HepG2 (cell line): ENCODE results near the gene WBP1. TPM values are rescaled to one million over a fixed set of nuclear protein-coding genes. Genes with fewer than 3 reads are reported as not detected.

ENCODE experiments used
- CENPT ChIP-seq: sonication (generic); formaldehyde crosslinking; IDR thresholded peaks from 2 replicates; pipeline ENCODE4 v1.8.0; 2022; ENCODE audit warnings: low read depth, mild to moderate bottlenecking, moderate library complexity, missing genetic modification reagents
- HNF4G ChIP-seq, 2 experiments: sonication (generic) in 1 of 2; formaldehyde crosslinking in 1 of 2; IDR thresholded peaks; 2 replicates each; pipeline versions ENCODE4 v1.4.0 to v1.6.1; 2011 to 2020; ENCODE audit warnings: borderline replicate concordance in 2 of 2, low read depth in 2 of 2, mild to moderate bottlenecking in 2 of 2, low read length in 1 of 2, missing genetic modification reagents in 1 of 2, moderate library complexity in 1 of 2
- PCBP1 ChIP-seq: fragments of 200-400 bp; formaldehyde crosslinking; IDR thresholded peaks from 2 replicates; pipeline ENCODE4 v1.6.1; 2017; ENCODE audit warnings: mild to moderate bottlenecking, low read depth, low read length, borderline replicate concordance
- RFX5 ChIP-seq: IDR thresholded peaks from 2 replicates; pipeline ENCODE4 v1.6.1; 2011; ENCODE audit warnings: low read depth, low read length, improper control_type of control experiment
- TEAD2 ChIP-seq: sonication (generic); formaldehyde crosslinking; IDR thresholded peaks from 2 replicates; pipeline ENCODE4 v1.9.0; 2021; ENCODE audit warnings: missing genetic modification reagents
- TOPORS ChIP-seq: sonication (generic); formaldehyde crosslinking; IDR thresholded peaks from 2 replicates; pipeline ENCODE4 v1.8.0; 2023; ENCODE audit warnings: mild to moderate bottlenecking, missing genetic modification reagents
- ZC3H13 ChIP-seq: sonication (generic); formaldehyde crosslinking; IDR thresholded peaks from 2 replicates; pipeline ENCODE4 v1.8.1; 2023; ENCODE audit warnings: mild to moderate bottlenecking, missing genetic modification reagents, moderate library complexity
- ZNF17 ChIP-seq: sonication (generic); formaldehyde crosslinking; IDR thresholded peaks from 2 replicates; pipeline ENCODE4 v1.5.0; 2020; ENCODE audit warnings: mild to moderate bottlenecking, missing genetic modification reagents
- ZNF350 ChIP-seq: sonication (generic); formaldehyde crosslinking; IDR thresholded peaks from 2 replicates; pipeline ENCODE4 v1.4.0; 2020; ENCODE audit warnings: mild to moderate bottlenecking, low read depth, missing genetic modification reagents, borderline replicate concordance
- ZNF775 ChIP-seq: sonication (generic); formaldehyde crosslinking; IDR thresholded peaks from 2 replicates; pipeline ENCODE4 v1.4.0; 2020; ENCODE audit warnings: missing genetic modification reagents, mild to moderate bottlenecking, moderate library complexity, borderline replicate concordance
- ZNF878 ChIP-seq: sonication (generic); formaldehyde crosslinking; IDR thresholded peaks from 2 replicates; pipeline ENCODE4 v1.8.1; 2023; ENCODE audit warnings: mild to moderate bottlenecking, missing genetic modification reagents, moderate library complexity
- polyA plus RNA-seq, 8 experiments: library from polyadenylated mRNA; depleted of rRNA in 3 of 8; stranded (reverse) in 7 of 8; unstranded in 1 of 8; fragments of >200 nt; fragmentation: Illumina TruSeq in 4 of 8; extraction: Trizol in 4 of 8; gene quantifications; 2 replicates each; pipeline versions ENCODE4 v1.2.1 to v1.2.3, GENCODE V29; 2011 to 2016; ENCODE audit warnings: low read depth in 4 of 8, missing spikeins in 1 of 8, mixed read lengths in 1 of 8; ENCODE audit not compliant: insufficient read depth in 1 of 8
- total RNA-seq, 5 experiments: library from RNA; depleted of rRNA; stranded (reverse); fragments of >200 nt; fragmentation: Illumina TruSeq; extraction: Trizol; gene quantifications; 2 replicates each; pipeline ENCODE4 v1.2.3, GENCODE V29; 2016; ENCODE audit warnings: low read depth in 1 of 5
- TF ChIP-seq, protein P1 (sequence below): sonication (generic); formaldehyde crosslinking; IDR thresholded peaks from 2 replicates; pipeline ENCODE4 v1.5.0; 2020; ENCODE audit warnings: mild to moderate bottlenecking, missing genetic modification reagents, borderline replicate concordance
- TF ChIP-seq, protein P2 (sequence below): sonication (generic); formaldehyde crosslinking; IDR thresholded peaks from 2 replicates; pipeline ENCODE4 v1.8.1; 2023; ENCODE audit warnings: mild to moderate bottlenecking, inconsistent platforms, moderate library complexity, missing genetic modification reagents, borderline replicate concordance
- TF ChIP-seq, protein P3 (sequence below): IDR thresholded peaks from 2 replicates; pipeline ENCODE4 v1.6.1; 2016; ENCODE audit warnings: low read depth, control low read depth
- TF ChIP-seq, protein P4 (sequence below): sonication (generic); formaldehyde crosslinking; IDR thresholded peaks from 2 replicates; pipeline ENCODE4 v1.8.0; 2023; ENCODE audit warnings: mild to moderate bottlenecking, missing genetic modification reagents

The WBP1 gene
- total and polyA plus RNA-seq, 2 of the 13 experiments (the other 11 are each of a cell fraction or from before 2014, with no cell fraction given): 38.8 to 85.7 TPM

DNA sequence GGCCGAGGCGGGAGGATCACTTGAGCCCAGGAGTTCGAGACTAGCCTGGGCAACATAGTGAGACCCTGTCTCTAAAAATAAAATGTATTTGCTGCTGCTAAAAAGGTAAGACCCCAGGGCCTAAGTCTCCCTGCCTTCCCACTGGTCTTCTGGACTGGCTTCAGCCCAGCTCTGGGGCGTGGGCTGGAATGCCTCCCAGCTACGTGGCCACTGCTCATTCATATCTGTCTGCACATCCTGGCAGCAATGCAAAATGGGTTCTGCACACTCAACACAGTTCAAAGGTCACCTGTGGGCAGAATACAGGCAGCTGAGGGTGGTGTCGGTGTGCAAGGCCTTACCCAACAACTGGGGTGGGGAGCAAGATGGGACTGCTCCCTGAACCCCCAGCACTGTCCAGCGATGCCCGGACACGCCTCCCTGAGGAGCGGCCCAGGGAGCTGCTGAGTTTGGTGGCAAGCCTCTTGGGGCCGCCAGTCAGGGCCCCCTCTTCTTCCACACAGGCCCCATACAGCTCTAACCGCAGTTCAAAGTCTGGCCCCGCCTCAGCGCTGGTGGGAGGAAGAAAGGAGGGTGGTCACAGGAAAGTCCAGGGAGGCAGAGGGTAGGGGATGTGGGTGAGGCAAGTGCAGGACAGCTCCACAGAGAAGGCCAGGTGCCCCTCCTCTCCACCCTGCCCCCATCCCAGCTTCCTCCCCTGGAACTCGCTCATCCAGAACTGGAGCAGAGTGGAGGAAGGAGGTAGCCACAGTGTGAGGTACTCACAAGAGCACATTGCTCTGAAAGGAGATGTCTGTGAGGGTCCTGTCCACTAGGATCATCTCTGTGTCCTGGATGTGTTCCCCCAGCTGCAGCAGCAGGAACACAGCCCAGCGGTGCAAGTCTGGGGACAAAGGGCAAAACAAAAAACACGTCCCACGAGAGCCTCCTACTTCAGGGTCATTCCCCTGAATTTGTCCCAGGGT lies 28.5 kb upstream of the WBP1 start (continued):
- TF ChIP-seq PCBP1: peak; percentile 94
- TF ChIP-seq CENPT (CRISPR knock-in tag): no peak; the same call in 1 of the 2 replicates
- no peak; the same call in 1 of the 2 replicates for TF ChIP-seq RFX5
- TF ChIP-seq, protein P1, sequence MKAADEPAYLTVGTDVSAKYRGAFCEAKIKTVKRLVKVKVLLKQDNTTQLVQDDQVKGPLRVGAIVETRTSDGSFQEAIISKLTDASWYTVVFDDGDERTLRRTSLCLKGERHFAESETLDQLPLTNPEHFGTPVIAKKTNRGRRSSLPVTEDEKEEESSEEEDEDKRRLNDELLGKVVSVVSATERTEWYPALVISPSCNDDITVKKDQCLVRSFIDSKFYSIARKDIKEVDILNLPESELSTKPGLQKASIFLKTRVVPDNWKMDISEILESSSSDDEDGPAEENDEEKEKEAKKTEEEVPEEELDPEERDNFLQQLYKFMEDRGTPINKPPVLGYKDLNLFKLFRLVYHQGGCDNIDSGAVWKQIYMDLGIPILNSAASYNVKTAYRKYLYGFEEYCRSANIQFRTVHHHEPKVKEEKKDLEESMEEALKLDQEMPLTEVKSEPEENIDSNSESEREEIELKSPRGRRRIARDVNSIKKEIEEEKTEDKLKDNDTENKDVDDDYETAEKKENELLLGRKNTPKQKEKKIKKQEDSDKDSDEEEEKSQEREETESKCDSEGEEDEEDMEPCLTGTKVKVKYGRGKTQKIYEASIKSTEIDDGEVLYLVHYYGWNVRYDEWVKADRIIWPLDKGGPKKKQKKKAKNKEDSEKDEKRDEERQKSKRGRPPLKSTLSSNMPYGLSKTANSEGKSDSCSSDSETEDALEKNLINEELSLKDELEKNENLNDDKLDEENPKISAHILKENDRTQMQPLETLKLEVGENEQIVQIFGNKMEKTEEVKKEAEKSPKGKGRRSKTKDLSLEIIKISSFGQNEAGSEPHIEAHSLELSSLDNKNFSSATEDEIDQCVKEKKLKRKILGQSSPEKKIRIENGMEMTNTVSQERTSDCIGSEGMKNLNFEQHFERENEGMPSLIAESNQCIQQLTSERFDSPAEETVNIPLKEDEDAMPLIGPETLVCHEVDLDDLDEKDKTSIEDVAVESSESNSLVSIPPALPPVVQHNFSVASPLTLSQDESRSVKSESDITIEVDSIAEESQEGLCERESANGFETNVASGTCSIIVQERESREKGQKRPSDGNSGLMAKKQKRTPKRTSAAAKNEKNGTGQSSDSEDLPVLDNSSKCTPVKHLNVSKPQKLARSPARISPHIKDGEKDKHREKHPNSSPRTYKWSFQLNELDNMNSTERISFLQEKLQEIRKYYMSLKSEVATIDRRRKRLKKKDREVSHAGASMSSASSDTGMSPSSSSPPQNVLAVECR (CRISPR knock-in tag): peak; percentile 83; the same call in 1 of the 2 replicates
- TF ChIP-seq TEAD2 (CRISPR knock-in tag): no peak
- TF ChIP-seq ZNF350: peak; percentile 74
- TF ChIP-seq ZNF878 (CRISPR knock-in tag): peak; percentile 71; the same call in 1 of the 2 replicates
- peak; percentile 84 for TF ChIP-seq HNF4G (IDR thresholded peaks at IDR 0.05; ENCODE audit: borderline replicate concordance, low read depth, low read length)
- peak; percentile 99 for TF ChIP-seq HNF4G (CRISPR knock-in tag; IDR thresholded peaks at IDR 0.05; ENCODE audit: borderline replicate concordance, low read depth)
- TF ChIP-seq TOPORS (CRISPR knock-in tag): peak; percentile 71; the same call in 1 of the 2 replicates
- no peak for TF ChIP-seq ZNF17
- TF ChIP-seq, protein P2, sequence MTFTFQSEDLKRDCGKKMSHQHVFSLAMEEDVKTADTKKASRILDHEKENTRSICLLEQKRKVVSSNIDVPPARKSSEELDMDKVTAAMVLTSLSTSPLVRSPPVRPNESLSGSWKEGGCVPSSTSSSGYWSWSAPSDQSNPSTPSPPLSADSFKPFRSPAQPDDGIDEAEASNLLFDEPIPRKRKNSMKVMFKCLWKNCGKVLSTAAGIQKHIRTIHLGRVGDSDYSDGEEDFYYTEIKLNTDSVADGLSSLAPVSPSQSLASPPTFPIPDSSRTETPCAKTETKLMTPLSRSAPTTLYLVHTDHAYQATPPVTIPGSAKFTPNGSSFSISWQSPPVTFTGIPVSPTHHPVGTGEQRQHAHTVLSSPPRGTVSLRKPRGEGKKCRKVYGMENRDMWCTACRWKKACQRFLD (CRISPR knock-in tag): no peak
- TF ChIP-seq, protein P3, sequence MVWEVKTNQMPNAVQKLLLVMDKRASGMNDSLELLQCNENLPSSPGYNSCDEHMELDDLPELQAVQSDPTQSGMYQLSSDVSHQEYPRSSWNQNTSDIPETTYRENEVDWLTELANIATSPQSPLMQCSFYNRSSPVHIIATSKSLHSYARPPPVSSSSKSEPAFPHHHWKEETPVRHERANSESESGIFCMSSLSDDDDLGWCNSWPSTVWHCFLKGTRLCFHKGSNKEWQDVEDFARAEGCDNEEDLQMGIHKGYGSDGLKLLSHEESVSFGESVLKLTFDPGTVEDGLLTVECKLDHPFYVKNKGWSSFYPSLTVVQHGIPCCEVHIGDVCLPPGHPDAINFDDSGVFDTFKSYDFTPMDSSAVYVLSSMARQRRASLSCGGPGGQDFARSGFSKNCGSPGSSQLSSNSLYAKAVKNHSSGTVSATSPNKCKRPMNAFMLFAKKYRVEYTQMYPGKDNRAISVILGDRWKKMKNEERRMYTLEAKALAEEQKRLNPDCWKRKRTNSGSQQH (CRISPR knock-in tag): 0 out of 2 replicates have a peak, but pooled peaks have one; percentile 10
- 0 out of 2 replicates have a peak, but pooled peaks have one; percentile 54 for TF ChIP-seq ZNF775
- peak; percentile 70; the same call in 1 of the 2 replicates for TF ChIP-seq ZC3H13 (CRISPR knock-in tag)
- TF ChIP-seq, protein P4, sequence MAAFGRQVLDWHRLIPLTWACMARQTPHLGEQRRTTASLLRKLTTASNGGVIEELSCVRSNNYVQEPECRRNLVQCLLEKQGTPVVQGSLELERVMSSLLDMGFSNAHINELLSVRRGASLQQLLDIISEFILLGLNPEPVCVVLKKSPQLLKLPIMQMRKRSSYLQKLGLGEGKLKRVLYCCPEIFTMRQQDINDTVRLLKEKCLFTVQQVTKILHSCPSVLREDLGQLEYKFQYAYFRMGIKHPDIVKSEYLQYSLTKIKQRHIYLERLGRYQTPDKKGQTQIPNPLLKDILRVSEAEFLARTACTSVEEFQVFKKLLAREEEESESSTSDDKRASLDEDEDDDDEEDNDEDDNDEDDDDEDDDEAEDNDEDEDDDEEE: peak; percentile 78; the same call in 1 of the 2 replicates
